Measurements from ENCODE around the gene PPP2R5D. TPM values are rescaled to one million over a fixed set of nuclear protein-coding genes. Genes with fewer than 3 reads are reported as not detected.

Gene PPP2R5D
- total and polyA plus RNA-seq, 9 of the 15 experiments (the other 6 are each of a cell fraction or from before 2014, with no cell fraction given) = 1.3 to 96.1 (median 38.4) TPM

DNA sequence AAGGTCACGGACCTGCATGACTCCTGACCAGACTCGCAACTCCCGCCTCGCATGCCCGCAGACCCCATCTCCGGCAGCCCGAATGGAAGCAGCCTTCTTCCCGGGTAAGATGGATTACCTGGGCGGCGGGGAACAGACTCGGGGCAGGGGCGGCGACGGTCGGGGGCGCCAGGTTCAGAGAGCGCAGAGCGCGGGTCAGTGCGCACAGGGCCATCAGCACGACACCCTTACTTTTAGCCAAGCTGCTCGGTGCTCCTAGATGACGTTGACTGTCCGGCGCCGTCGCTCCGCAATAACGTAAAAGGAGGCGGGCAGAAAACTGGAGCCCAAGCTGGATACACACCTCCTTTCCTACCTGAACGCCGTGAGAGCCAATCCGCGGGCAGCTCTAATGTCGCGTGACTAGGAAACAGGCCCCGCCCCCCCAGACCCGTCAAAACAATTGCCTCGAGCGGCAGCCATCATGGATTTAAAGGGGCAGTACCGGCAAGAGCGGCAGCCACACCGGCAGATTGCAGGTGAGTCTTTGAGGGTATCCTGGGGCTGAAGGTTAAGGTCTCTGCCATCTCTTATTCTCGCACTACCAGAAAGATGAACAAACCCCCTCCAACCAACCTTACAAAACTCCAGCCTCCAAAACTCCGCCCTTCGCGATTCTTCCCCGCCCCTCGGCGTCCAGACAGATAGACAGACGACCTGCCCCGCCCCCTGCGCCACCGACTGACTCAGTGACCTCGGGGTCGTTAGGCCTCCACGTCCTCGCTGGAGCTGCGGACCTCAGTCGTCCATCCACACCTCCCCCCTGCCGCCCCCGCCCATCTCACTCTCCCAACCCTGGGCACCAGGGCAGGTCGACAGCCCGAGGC, 75.0 kb downstream of the PPP2R5D start, which contains the start of the genes KLC4 and MRPL2 (continued):
- TF ChIP-seq ZNF263 (CRISPR knock-in tag; IDR thresholded peaks at IDR 0.05; ENCODE audit: borderline replicate concordance) (peak; percentile 50; the same call in 1 of the 2 replicates), NFE2 (IDR thresholded peaks at IDR 0.05; ENCODE audit: low read depth) (no peak), ZNF79 (CRISPR knock-in tag; IDR thresholded peaks at IDR 0.05; ENCODE audit: low read depth) (no peak), NELFE (IDR thresholded peaks at IDR 0.05; ENCODE audit: insufficient read depth, insufficient read length) (no peak), ZNF12 (CRISPR knock-in tag; IDR thresholded peaks at IDR 0.05) (no peak), RNF2 (IDR thresholded peaks at IDR 0.05) (no peak; the same call in 1 of the 2 replicates), ZEB2 (IDR thresholded peaks at IDR 0.05) (0 out of 2 replicates have a peak, but pooled peaks have one; percentile 54), EWSR1 (IDR thresholded peaks at IDR 0.05; ENCODE audit: borderline replicate concordance, low read depth, partially characterized antibody) (no peak), ZNF134 (CRISPR knock-in tag; conservative IDR thresholded peaks at IDR 0.05) (no peak), GATAD2A (IDR thresholded peaks at IDR 0.05) (no peak), TOE1 (IDR thresholded peaks at IDR 0.05; ENCODE audit: borderline replicate concordance) (peak; percentile 91; the same call in 1 of the 2 replicates), TOE1 (CRISPR knock-in tag; IDR thresholded peaks at IDR 0.05; ENCODE audit: borderline replicate concordance, low read depth) (no peak), ZNF121 (CRISPR knock-in tag; conservative IDR thresholded peaks at IDR 0.05) (no peak), SOX6 (IDR thresholded peaks at IDR 0.05) (peak; percentile 51; the same call in 1 of the 2 replicates), ZC3H11A (IDR thresholded peaks at IDR 0.05; ENCODE audit: low read depth, low read length) (peak; percentile 14; the same call in 1 of the 2 replicates)
- TF ChIP-seq, protein P1, sequence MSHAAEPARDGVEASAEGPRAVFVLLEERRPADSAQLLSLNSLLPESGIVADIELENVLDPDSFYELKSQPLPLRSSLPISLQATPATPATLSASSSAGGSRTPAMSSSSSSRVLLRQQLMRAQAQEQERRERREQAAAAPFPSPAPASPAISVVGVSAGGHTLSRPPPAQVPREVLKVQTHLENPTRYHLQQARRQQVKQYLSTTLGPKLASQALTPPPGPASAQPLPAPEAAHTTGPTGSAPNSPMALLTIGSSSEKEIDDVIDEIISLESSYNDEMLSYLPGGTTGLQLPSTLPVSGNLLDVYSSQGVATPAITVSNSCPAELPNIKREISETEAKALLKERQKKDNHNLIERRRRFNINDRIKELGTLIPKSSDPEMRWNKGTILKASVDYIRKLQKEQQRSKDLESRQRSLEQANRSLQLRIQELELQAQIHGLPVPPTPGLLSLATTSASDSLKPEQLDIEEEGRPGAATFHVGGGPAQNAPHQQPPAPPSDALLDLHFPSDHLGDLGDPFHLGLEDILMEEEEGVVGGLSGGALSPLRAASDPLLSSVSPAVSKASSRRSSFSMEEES (CRISPR knock-in tag; IDR thresholded peaks at IDR 0.05) = peak; percentile 29; the same call in 1 of the 2 replicates
- TF ChIP-seq, protein P2, sequence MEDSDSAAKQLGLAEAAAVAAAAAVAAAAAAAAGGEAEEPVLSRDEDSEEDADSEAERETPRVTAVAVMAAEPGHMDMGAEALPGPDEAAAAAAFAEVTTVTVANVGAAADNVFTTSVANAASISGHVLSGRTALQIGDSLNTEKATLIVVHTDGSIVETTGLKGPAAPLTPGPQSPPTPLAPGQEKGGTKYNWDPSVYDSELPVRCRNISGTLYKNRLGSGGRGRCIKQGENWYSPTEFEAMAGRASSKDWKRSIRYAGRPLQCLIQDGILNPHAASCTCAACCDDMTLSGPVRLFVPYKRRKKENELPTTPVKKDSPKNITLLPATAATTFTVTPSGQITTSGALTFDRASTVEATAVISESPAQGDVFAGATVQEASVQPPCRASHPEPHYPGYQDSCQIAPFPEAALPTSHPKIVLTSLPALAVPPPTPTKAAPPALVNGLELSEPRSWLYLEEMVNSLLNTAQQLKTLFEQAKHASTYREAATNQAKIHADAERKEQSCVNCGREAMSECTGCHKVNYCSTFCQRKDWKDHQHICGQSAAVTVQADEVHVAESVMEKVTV (CRISPR knock-in tag; IDR thresholded peaks at IDR 0.05) = no peak
- TF ChIP-seq, protein P3, sequence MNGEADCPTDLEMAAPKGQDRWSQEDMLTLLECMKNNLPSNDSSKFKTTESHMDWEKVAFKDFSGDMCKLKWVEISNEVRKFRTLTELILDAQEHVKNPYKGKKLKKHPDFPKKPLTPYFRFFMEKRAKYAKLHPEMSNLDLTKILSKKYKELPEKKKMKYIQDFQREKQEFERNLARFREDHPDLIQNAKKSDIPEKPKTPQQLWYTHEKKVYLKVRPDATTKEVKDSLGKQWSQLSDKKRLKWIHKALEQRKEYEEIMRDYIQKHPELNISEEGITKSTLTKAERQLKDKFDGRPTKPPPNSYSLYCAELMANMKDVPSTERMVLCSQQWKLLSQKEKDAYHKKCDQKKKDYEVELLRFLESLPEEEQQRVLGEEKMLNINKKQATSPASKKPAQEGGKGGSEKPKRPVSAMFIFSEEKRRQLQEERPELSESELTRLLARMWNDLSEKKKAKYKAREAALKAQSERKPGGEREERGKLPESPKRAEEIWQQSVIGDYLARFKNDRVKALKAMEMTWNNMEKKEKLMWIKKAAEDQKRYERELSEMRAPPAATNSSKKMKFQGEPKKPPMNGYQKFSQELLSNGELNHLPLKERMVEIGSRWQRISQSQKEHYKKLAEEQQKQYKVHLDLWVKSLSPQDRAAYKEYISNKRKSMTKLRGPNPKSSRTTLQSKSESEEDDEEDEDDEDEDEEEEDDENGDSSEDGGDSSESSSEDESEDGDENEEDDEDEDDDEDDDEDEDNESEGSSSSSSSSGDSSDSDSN (IDR thresholded peaks at IDR 0.05; ENCODE audit: borderline replicate concordance in 1 of 2, low read depth in 2 of 2, low read length in 2 of 2) = no peak
- TF ChIP-seq, protein P4, sequence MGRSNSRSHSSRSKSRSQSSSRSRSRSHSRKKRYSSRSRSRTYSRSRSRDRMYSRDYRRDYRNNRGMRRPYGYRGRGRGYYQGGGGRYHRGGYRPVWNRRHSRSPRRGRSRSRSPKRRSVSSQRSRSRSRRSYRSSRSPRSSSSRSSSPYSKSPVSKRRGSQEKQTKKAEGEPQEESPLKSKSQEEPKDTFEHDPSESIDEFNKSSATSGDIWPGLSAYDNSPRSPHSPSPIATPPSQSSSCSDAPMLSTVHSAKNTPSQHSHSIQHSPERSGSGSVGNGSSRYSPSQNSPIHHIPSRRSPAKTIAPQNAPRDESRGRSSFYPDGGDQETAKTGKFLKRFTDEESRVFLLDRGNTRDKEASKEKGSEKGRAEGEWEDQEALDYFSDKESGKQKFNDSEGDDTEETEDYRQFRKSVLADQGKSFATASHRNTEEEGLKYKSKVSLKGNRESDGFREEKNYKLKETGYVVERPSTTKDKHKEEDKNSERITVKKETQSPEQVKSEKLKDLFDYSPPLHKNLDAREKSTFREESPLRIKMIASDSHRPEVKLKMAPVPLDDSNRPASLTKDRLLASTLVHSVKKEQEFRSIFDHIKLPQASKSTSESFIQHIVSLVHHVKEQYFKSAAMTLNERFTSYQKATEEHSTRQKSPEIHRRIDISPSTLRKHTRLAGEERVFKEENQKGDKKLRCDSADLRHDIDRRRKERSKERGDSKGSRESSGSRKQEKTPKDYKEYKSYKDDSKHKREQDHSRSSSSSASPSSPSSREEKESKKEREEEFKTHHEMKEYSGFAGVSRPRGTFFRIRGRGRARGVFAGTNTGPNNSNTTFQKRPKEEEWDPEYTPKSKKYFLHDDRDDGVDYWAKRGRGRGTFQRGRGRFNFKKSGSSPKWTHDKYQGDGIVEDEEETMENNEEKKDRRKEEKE (IDR thresholded peaks at IDR 0.05; ENCODE audit: borderline replicate concordance in 1 of 2, control insufficient read depth in 1 of 2, low read depth in 2 of 2, low read length in 1 of 2) = no peak

Measured in K562 (cell line).